B cell (primary cell): ENCODE results near the gene GP1BB. TPM values are rescaled to one million over a fixed set of nuclear protein-coding genes. Genes with fewer than 3 reads are reported as not detected.

ENCODE experiments used
- ATAC-seq: fragments of 200-7000 bp; cut with Tn5 transposase; one replicate; pipeline ENCODE4 v1.10.0; 2021; ENCODE audit warnings: low read depth, mild to moderate bottlenecking, moderate number of reproducible peaks, moderate library complexity
- CTCF ChIA-PET: fragments of 350-600 bp; sonication (Branson Sonifier 250); formaldehyde crosslinking; loops from one replicate; lab custom pipeline; 2021; ENCODE audit warnings: antibody characterized with exemption, inconsistent platforms; lab: Charles Lee
- POLR2A ChIA-PET: fragments of 350-600 bp; sonication (Branson Sonifier 250); formaldehyde crosslinking; loops from one replicate; lab custom pipeline; 2021; ENCODE audit warnings: antibody characterized with exemption; lab: Charles Lee
- DNase-seq: peaks from one replicate; pipeline ENCODE4 v3.0.0; 2013
- H2AFZ ChIP-seq: 2 replicates; pipeline ENCODE4 v1.6.1; 2012; ENCODE audit warnings: mild to moderate bottlenecking, low read depth, low read length; ENCODE audit not compliant: insufficient read depth, poor library complexity, severe bottlenecking
- H3K27ac ChIP-seq, 2 donors: 1 replicate in 1 of 2; 2 replicates in 1 of 2; pipeline ENCODE4 v1.5.1; 2012 to 2013; ENCODE audit warnings: low read length in 2 of 2, mild to moderate bottlenecking in 2 of 2, moderate library complexity in 1 of 2
- H3K27me3 ChIP-seq, 4 experiments: fragments of 200-600 bp in 1 of 4; sonication (generic) in 1 of 4; replicated peaks in 1 of 4; 1 replicate in 2 of 4; 2 replicates in 2 of 4; pipeline versions ENCODE4 v1.6.1 to v1.7.0; 2013 to 2016; ENCODE audit warnings: low read length in 3 of 4, mild to moderate bottlenecking in 2 of 4, mixed read lengths in 1 of 4, moderate library complexity in 1 of 4; ENCODE audit not compliant: insufficient read depth in 4 of 4, control insufficient read depth in 3 of 4; ENCODE audit errors: control extremely low read depth in 1 of 4
- H3K36me3 ChIP-seq, 2 experiments: replicated peaks in 1 of 2; 1 replicate in 1 of 2; 2 replicates in 1 of 2; pipeline versions ENCODE4 v1.6.1 to v1.7.1; 2013; ENCODE audit warnings: low read length in 1 of 2; ENCODE audit not compliant: insufficient read depth in 2 of 2, control insufficient read depth in 1 of 2; ENCODE audit errors: control extremely low read depth in 1 of 2, extremely low read depth in 1 of 2
- H3K4me1 ChIP-seq, 2 donors: fragments of 200-600 bp in 1 of 2; sonication (generic) in 1 of 2; 1 replicate in 1 of 2; 2 replicates in 1 of 2; pipeline versions ENCODE4 v1.5.1 to v1.6.1; 2013 to 2017; ENCODE audit warnings: low read length in 2 of 2; ENCODE audit not compliant: control insufficient read depth in 2 of 2, insufficient read depth in 2 of 2
- H3K4me2 ChIP-seq: replicated peaks from 2 replicates; pipeline ENCODE3; 2012; ENCODE audit warnings: mild to moderate bottlenecking, low read depth, low read length; ENCODE audit not compliant: poor library complexity, severe bottlenecking
- H3K4me3 ChIP-seq, 5 experiments: fragments of 200-600 bp in 1 of 5; sonication (generic) in 1 of 5; 1 replicate in 3 of 5; 2 replicates in 2 of 5; pipeline versions ENCODE4 v1.5.1 to v1.7.0; 2011 to 2016; ENCODE audit warnings: low read length in 4 of 5, mild to moderate bottlenecking in 4 of 5, low read depth in 2 of 5, control low read depth in 1 of 5, moderate library complexity in 1 of 5; ENCODE audit not compliant: insufficient read depth in 1 of 5; ENCODE audit errors: control extremely low read depth in 1 of 5, extremely low read depth in 1 of 5
- H3K79me2 ChIP-seq: fragments of 200-600 bp; sonication (generic); one replicate; pipeline ENCODE4 v1.6.0; 2016; ENCODE audit warnings: low read length; ENCODE audit not compliant: control insufficient read depth, insufficient read depth
- H3K9ac ChIP-seq: fragments of 200-600 bp; sonication (generic); 2 replicates; pipeline ENCODE4 v1.6.1; 2017; ENCODE audit warnings: mild to moderate bottlenecking, low read length, moderate library complexity
- H3K9me3 ChIP-seq, 3 donors: one replicate each; pipeline versions ENCODE4 v1.6.1 to v1.7.1; 2013; ENCODE audit warnings: low read length in 2 of 3; ENCODE audit not compliant: control insufficient read depth in 2 of 3, insufficient read depth in 1 of 3; ENCODE audit errors: control extremely low read depth in 1 of 3
- H4K20me1 ChIP-seq: 2 replicates; pipeline ENCODE4 v1.6.0; 2012; ENCODE audit warnings: mild to moderate bottlenecking, low read length; ENCODE audit not compliant: insufficient read depth, control insufficient read depth, poor library complexity, severe bottlenecking
- H3K27ac Mint-ChIP-seq: one replicate; pipeline ENCODE4 v1.8.0; 2021; ENCODE audit warnings: mixed read lengths
- H3K27me3 Mint-ChIP-seq: one replicate; pipeline ENCODE4 v1.8.0; 2021; ENCODE audit warnings: mixed read lengths
- H3K4me1 Mint-ChIP-seq: one replicate; pipeline ENCODE4 v1.8.0; 2021; ENCODE audit warnings: mixed read lengths
- H3K4me3 Mint-ChIP-seq: one replicate; pipeline ENCODE4 v1.8.0; 2021; ENCODE audit warnings: mixed read lengths
- H3K9me3 Mint-ChIP-seq: one replicate; pipeline ENCODE4 v1.8.0; 2022; ENCODE audit warnings: mixed read lengths; ENCODE audit not compliant: insufficient read depth
- CTCF ChIP-seq: fragments of 200-600 bp; IDR thresholded peaks from one replicate; pipeline ENCODE4 v1.8.0; 2022; ENCODE audit warnings: antibody characterized with exemption, mild to moderate bottlenecking
- EZH2 ChIP-seq: IDR thresholded peaks from 2 replicates; pipeline ENCODE4 v1.6.1; 2012; ENCODE audit warnings: borderline replicate concordance, low read depth, mild to moderate bottlenecking, moderate library complexity, low read length; ENCODE audit not compliant: insufficient read depth, poor library complexity, severe bottlenecking
- WGBS: methylation state at CpG from one replicate; pipeline ENCODE4 v1.1.5; 2013; ENCODE audit warnings: missing lambda C conversion rate; ENCODE audit not compliant: insufficient coverage; 5-methylcytosine and 5-hydroxymethylcytosine counted together
- intact Hi-C: fragments of 100-400 bp; cut with micrococcal nuclease; formaldehyde crosslinking; loops from one replicate; pipeline ENCODE4 v1.10.0; 2022
- polyA plus RNA-seq: library from polyadenylated mRNA; depleted of rRNA; stranded (reverse); fragments of >200 nt; gene quantifications from 2 replicates; pipeline ENCODE4 v1.2.3, GENCODE V29; 2012
- total RNA-seq, 2 donors: library from RNA; stranded (reverse); fragments of 120-200 nt in 1 of 2; gene quantifications; 1 replicate in 1 of 2; 2 replicates in 1 of 2; pipeline versions ENCODE4 v1.2.3 to v1.2.4, GENCODE V29; 2013 to 2022

The GP1BB gene
- total and polyA plus RNA-seq, 2 donors (not counting 1 experiment from before 2014, with no cell fraction given): 0.31 TPM; not detected in 1

- Histone ChIP-seq H2AFZ (no peak overlapping the region), H3K79me2 (no peaks in the 10 kb centered on the region), H3K27ac (no peak overlapping the region), H3K4me2 (no peak overlapping the region), H4K20me1 (no peaks in the 10 kb centered on the region), H3K9me3 (peaks cover 0 to 4% (median 0%) of the 10 kb centered on the region in 3 donors), H3K9ac (no peak overlapping the region), H3K4me3 (no peak overlapping the region), H3K27me3 (peaks cover 0 to 12% (median 5%) of the 10 kb centered on the region in 4 experiments), H3K4me1 (no peaks in the 10 kb centered on the region), H3K36me3 (no peaks in the 10 kb centered on the region)
- CTCF ChIA-PET: interaction anchor here (0.6 to 1.4 kb wide), 3 partner anchors 10 to 67 kb away, joined by 3 read pairs; no protein-coding TSS in a partner anchor
- peak; percentile 36 for DNase-seq
- H3K4me1 Mint-ChIP-seq: no peaks in the 10 kb centered on the region
- peaks cover 33% of the 10 kb centered on the region for H3K27me3 Mint-ChIP-seq
- POLR2A ChIA-PET: no interaction called here
- ATAC-seq: no peak
- H3K4me3 Mint-ChIP-seq: no peak overlapping the region
- TF ChIP-seq EZH2 (no peak), CTCF (peak; percentile 65)
- no peak overlapping the region for H3K27ac Mint-ChIP-seq
- no peaks in the 10 kb centered on the region for H3K9me3 Mint-ChIP-seq
- 44% methylated on average over 13 of the region's 14 CpGs for WGBS
- intact Hi-C loops: no loop called here
Observed at GRCh38 chr22:19679522-19680101, 43.7 kb upstream of the GP1BB start.

- H3K9me3 Mint-ChIP-seq: no peaks in the 10 kb centered on the region
- peaks cover 0 to 4% (median 0%) of the 10 kb centered on the region in 3 donors for H3K9me3 ChIP-seq
- H3K27me3 ChIP-seq: peaks cover 0 to 12% (median 5%) of the 10 kb centered on the region in 4 experiments
- H3K79me2 ChIP-seq: no peaks in the 10 kb centered on the region
- CTCF ChIA-PET: interaction anchor here (1.1 kb wide), 1 partner anchor 11 kb away, joined by 3 read pairs; no protein-coding TSS in a partner anchor
- ATAC-seq: no peak
- H4K20me1 ChIP-seq: no peaks in the 10 kb centered on the region
- WGBS: 83% methylated on average over 9 of the region's 16 CpGs
- POLR2A ChIA-PET: no interaction called here
- H3K4me2 ChIP-seq: no peak overlapping the region
- peaks cover 27% of the 10 kb centered on the region for H3K27me3 Mint-ChIP-seq
- no peak overlapping the region for H3K4me3 Mint-ChIP-seq
- DNase-seq: no peak
- intact Hi-C loops: no loop called here
- no peaks in the 10 kb centered on the region for H3K36me3 ChIP-seq
- H3K27ac Mint-ChIP-seq: no peak overlapping the region
- no peak overlapping the region for H2AFZ ChIP-seq
- no peak overlapping the region for H3K9ac ChIP-seq
- no peak overlapping the region for H3K27ac ChIP-seq
- no peaks in the 10 kb centered on the region for H3K4me1 Mint-ChIP-seq
- TF ChIP-seq EZH2 (no peak), CTCF (no peak)
- H3K4me3 ChIP-seq: no peak overlapping the region
- no peaks in the 10 kb centered on the region for H3K4me1 ChIP-seq
Observed at GRCh38 chr22:19680287-19680881, 43.0 kb upstream of the GP1BB start.
